Astrocyte (in vitro differentiated cells and primary cell): Measurements from ENCODE around the gene OR5H1. TPM values are rescaled to one million over a fixed set of nuclear protein-coding genes. Genes with fewer than 3 reads are reported as not detected.

Source experiments
- DNase-seq: peaks from one replicate; pipeline ENCODE4 v3.0.0-alpha.2; 2010; ENCODE audit warnings: low read depth
- FAIRE-seq: peaks from 2 replicates; lab custom pipeline; 2011; peaks lifted over from hg19 to GRCh38; lab: Jason Lieb, UNC
- H2AFZ ChIP-seq: 2 replicates; pipeline ENCODE4 v1.6.0; 2012; ENCODE audit warnings: low read depth, low read length, inconsistent platforms
- H3K27ac ChIP-seq: 2 replicates; pipeline ENCODE4 v1.5.1; 2011; ENCODE audit warnings: low read depth, low read length, inconsistent platforms
- H3K27me3 ChIP-seq: 2 replicates; pipeline ENCODE4 v1.6.0; 2011; ENCODE audit warnings: low read length, inconsistent platforms; ENCODE audit not compliant: insufficient read depth
- H3K36me3 ChIP-seq: 2 replicates; pipeline ENCODE4 v1.5.1; 2011; ENCODE audit warnings: low read length, inconsistent platforms; ENCODE audit not compliant: insufficient read depth
- H3K4me1 ChIP-seq: 2 replicates; pipeline ENCODE4 v1.5.1; 2011; ENCODE audit warnings: low read length, inconsistent platforms; ENCODE audit not compliant: insufficient read depth
- H3K4me2 ChIP-seq: 2 replicates; pipeline ENCODE4 v1.6.0; 2012; ENCODE audit warnings: low read length, inconsistent platforms
- H3K4me3 ChIP-seq: 2 replicates; pipeline ENCODE4 v1.5.1; 2011; ENCODE audit warnings: low read depth, mild to moderate bottlenecking, low read length, inconsistent platforms; ENCODE audit not compliant: insufficient read depth
- H3K79me2 ChIP-seq: 2 replicates; pipeline ENCODE4 v1.6.0; 2012; ENCODE audit warnings: mild to moderate bottlenecking, low read length, inconsistent platforms; ENCODE audit not compliant: insufficient read depth
- H3K9ac ChIP-seq: 2 replicates; pipeline ENCODE4 v1.6.0; 2012; ENCODE audit warnings: mild to moderate bottlenecking, low read length, inconsistent platforms
- H3K9me3 ChIP-seq: 2 replicates; pipeline ENCODE4 v1.5.1; 2012; ENCODE audit warnings: low read depth, mild to moderate bottlenecking, low read length, inconsistent platforms; ENCODE audit not compliant: insufficient read depth
- H4K20me1 ChIP-seq: 2 replicates; pipeline ENCODE4 v1.6.0; 2012; ENCODE audit warnings: low read length, inconsistent platforms; ENCODE audit not compliant: insufficient read depth
- H3K27ac Mint-ChIP-seq: one replicate; pipeline ENCODE4 v1.8.0; 2021; ENCODE audit warnings: mild to moderate bottlenecking, mixed read lengths; ENCODE audit not compliant: unreplicated experiment
- H3K27me3 Mint-ChIP-seq: one replicate; pipeline ENCODE4 v1.8.0; 2021; ENCODE audit warnings: low read depth, mixed read lengths; ENCODE audit not compliant: unreplicated experiment
- H3K36me3 Mint-ChIP-seq: one replicate; pipeline ENCODE4 v1.8.0; 2021; ENCODE audit warnings: low read depth, mixed read lengths; ENCODE audit not compliant: unreplicated experiment
- H3K4me1 Mint-ChIP-seq: one replicate; pipeline ENCODE4 v1.8.0; 2021; ENCODE audit warnings: low read depth, mixed read lengths; ENCODE audit not compliant: unreplicated experiment
- H3K4me3 Mint-ChIP-seq: one replicate; pipeline ENCODE4 v1.8.0; 2021; ENCODE audit warnings: mild to moderate bottlenecking, moderate library complexity, mixed read lengths; ENCODE audit not compliant: unreplicated experiment
- H3K9me3 Mint-ChIP-seq: one replicate; pipeline ENCODE4 v1.8.0; 2021; ENCODE audit warnings: mild to moderate bottlenecking, mixed read lengths; ENCODE audit not compliant: unreplicated experiment
- EZH2 ChIP-seq: IDR thresholded peaks from 2 replicates; pipeline ENCODE4 v1.6.1; 2012; ENCODE audit warnings: mild to moderate bottlenecking, low read length, inconsistent platforms; ENCODE audit not compliant: insufficient read depth
- total RNA-seq: library from RNA; stranded (reverse); gene quantifications from 2 replicates; pipeline ENCODE4 v1.2.1, GENCODE V29; 2021
- TF ChIP-seq, protein P1 (sequence below): IDR thresholded peaks from 2 replicates; pipeline ENCODE4 v1.5.1; 2011; ENCODE audit warnings: low read depth, mild to moderate bottlenecking, inconsistent platforms, low read length, moderate library complexity; ENCODE audit not compliant: insufficient read depth

Gene OR5H1
- total RNA-seq, 1 donor from 2014 or later, result not detected

GRCh38 chr3:98099848-98100247, 30.7 kb upstream of the OR5H1 start:
- Mint-ChIP-seq H3K36me3 (no peaks in the 10 kb centered on the region), H3K27me3 (no peaks in the 10 kb centered on the region), H3K27ac (no peak overlapping the region), H3K4me1 (peaks cover 3% of the 10 kb centered on the region), H3K9me3 (peaks cover 3% of the 10 kb centered on the region), H3K4me3 (no peak overlapping the region)
- FAIRE-seq (no peak), DNase-seq (no peak)
- Histone ChIP-seq H3K9ac (no peak overlapping the region), H3K9me3 (no peaks in the 10 kb centered on the region), H3K4me3 (no peak overlapping the region), H3K4me1 (no peaks in the 10 kb centered on the region), H3K27me3 (no peaks in the 10 kb centered on the region), H4K20me1 (no peaks in the 10 kb centered on the region), H3K4me2 (no peak overlapping the region), H3K36me3 (no peaks in the 10 kb centered on the region), H3K79me2 (no peaks in the 10 kb centered on the region), H3K27ac (no peak overlapping the region), H2AFZ (no peak overlapping the region)
- no peak for TF ChIP-seq EZH2
- TF ChIP-seq, protein P1, sequence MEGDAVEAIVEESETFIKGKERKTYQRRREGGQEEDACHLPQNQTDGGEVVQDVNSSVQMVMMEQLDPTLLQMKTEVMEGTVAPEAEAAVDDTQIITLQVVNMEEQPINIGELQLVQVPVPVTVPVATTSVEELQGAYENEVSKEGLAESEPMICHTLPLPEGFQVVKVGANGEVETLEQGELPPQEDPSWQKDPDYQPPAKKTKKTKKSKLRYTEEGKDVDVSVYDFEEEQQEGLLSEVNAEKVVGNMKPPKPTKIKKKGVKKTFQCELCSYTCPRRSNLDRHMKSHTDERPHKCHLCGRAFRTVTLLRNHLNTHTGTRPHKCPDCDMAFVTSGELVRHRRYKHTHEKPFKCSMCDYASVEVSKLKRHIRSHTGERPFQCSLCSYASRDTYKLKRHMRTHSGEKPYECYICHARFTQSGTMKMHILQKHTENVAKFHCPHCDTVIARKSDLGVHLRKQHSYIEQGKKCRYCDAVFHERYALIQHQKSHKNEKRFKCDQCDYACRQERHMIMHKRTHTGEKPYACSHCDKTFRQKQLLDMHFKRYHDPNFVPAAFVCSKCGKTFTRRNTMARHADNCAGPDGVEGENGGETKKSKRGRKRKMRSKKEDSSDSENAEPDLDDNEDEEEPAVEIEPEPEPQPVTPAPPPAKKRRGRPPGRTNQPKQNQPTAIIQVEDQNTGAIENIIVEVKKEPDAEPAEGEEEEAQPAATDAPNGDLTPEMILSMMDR, result no peak

DNA sequence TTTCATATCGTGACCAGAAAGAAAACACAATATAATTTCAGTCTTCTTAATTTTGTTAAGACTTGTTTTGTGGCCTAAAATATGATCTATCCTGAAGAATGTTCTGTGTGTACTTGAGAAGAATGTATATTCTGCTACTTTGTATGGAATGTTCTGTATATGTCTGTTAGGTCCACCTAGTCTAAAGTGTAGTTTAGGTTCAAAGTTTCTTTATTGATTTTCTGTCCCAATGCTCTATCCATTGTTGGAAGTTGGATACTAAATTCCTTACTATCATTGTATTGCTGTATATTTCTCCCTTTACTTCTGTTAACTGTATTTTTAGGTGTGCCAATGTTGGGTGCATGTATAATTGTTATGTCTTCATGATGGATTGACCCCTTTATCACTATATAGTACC, 22.4 kb upstream of the OR5H1 start:
- no peak overlapping the region for H2AFZ ChIP-seq
- no peaks in the 10 kb centered on the region for H3K4me1 ChIP-seq
- Mint-ChIP-seq H3K4me1 (no peaks in the 10 kb centered on the region), H3K27ac (no peak overlapping the region), H3K9me3 (peaks cover 2% of the 10 kb centered on the region), H3K4me3 (no peak overlapping the region), H3K36me3 (no peaks in the 10 kb centered on the region), H3K27me3 (no peaks in the 10 kb centered on the region)
- DNase-seq (no peak), FAIRE-seq (no peak)
- no peak overlapping the region for H3K4me3 ChIP-seq
- no peaks in the 10 kb centered on the region for H3K9me3 ChIP-seq
- no peaks in the 10 kb centered on the region for H3K36me3 ChIP-seq
- TF ChIP-seq EZH2, result no peak
- TF ChIP-seq, protein P1, result no peak
- H4K20me1 ChIP-seq, result no peaks in the 10 kb centered on the region
- no peak overlapping the region for H3K4me2 ChIP-seq
- H3K79me2 ChIP-seq, result no peaks in the 10 kb centered on the region
- H3K27me3 ChIP-seq, result no peaks in the 10 kb centered on the region
- no peak overlapping the region for H3K9ac ChIP-seq
- H3K27ac ChIP-seq, result no peak overlapping the region

- Histone ChIP-seq H3K9ac (no peak overlapping the region), H3K36me3 (no peaks in the 10 kb centered on the region), H2AFZ (no peak overlapping the region), H3K27me3 (no peaks in the 10 kb centered on the region), H3K4me3 (no peak overlapping the region), H3K27ac (no peak overlapping the region), H3K4me2 (no peak overlapping the region), H3K79me2 (no peaks in the 10 kb centered on the region), H3K4me1 (no peaks in the 10 kb centered on the region), H4K20me1 (no peaks in the 10 kb centered on the region), H3K9me3 (peaks cover 4% of the 10 kb centered on the region)
- Mint-ChIP-seq H3K4me1 (no peaks in the 10 kb centered on the region), H3K27me3 (no peaks in the 10 kb centered on the region), H3K27ac (no peak overlapping the region), H3K36me3 (no peaks in the 10 kb centered on the region), H3K4me3 (no peak overlapping the region), H3K9me3 (peaks cover 5% of the 10 kb centered on the region)
- no peak for FAIRE-seq
- no peak for DNase-seq
- no peak for TF ChIP-seq EZH2
- TF ChIP-seq, protein P1, result no peak
Measured at GRCh38 chr3:98109807-98110549, 20.5 kb upstream of the OR5H1 start.
